SK-N-SH (cell line): Measurements from ENCODE around the gene AEN. TPM values are rescaled to one million over a fixed set of nuclear protein-coding genes. Genes with fewer than 3 reads are reported as not detected.

ENCODE experiments used
- CTCF ChIA-PET: fragments of 300-600, 350-600 bp; formaldehyde crosslinking; extraction: SDS; loops from one replicate; lab custom pipeline; 2021; lab: Yijun Ruan, JAX
- POLR2A ChIA-PET: fragments of 350-600 bp; sonication (Branson Sonifier 250); formaldehyde crosslinking; extraction: SDS; loops from one replicate; lab custom pipeline; 2020; ENCODE audit warnings: antibody characterized with exemption, inconsistent platforms; lab: Yijun Ruan, JAX
- DNase-seq: peaks from one replicate; pipeline ENCODE4 v3.0.0; 2012
- H2AFZ ChIP-seq: fragments of 200-600 bp; sonication (generic); 2 replicates; pipeline ENCODE4 v1.8.1; 2016; ENCODE audit warnings: antibody characterized with exemption, mild to moderate bottlenecking, low read depth
- H3F3A ChIP-seq: fragments of 200-600 bp; sonication (generic); replicated peaks from 2 replicates; pipeline ENCODE3; 2016; ENCODE audit warnings: antibody characterized with exemption, mild to moderate bottlenecking; ENCODE audit not compliant: insufficient read depth
- H3K27ac ChIP-seq, 2 experiments: fragments of 200-500 bp in 1 of 2; fragments of 200-600 bp in 1 of 2; sonication (Bioruptor generic) in 1 of 2; sonication (generic), shearing (Covaris generic) in 1 of 2; 2 replicates each; pipeline versions ENCODE4 v1.5.1 to v1.6.1; 2014 to 2016; ENCODE audit warnings: low read depth in 2 of 2, inconsistent platforms in 1 of 2, low read length in 1 of 2, mild to moderate bottlenecking in 1 of 2, mixed read lengths in 1 of 2
- H3K27me3 ChIP-seq: fragments of 200-600 bp; sonication (generic), shearing (Covaris generic); 2 replicates; pipeline ENCODE4 v1.6.1; 2016; ENCODE audit warnings: mixed run types; ENCODE audit not compliant: insufficient read depth
- H3K36me3 ChIP-seq, 2 experiments: fragments of 200-500 bp in 1 of 2; fragments of 200-600 bp in 1 of 2; sonication (Bioruptor generic) in 1 of 2; sonication (generic) in 1 of 2; replicated peaks in 1 of 2; 2 replicates each; pipeline versions ENCODE3 to v1.5.1; 2014 to 2016; ENCODE audit warnings: low read length in 1 of 2, mild to moderate bottlenecking in 1 of 2; ENCODE audit not compliant: insufficient read depth in 2 of 2, control insufficient read depth in 1 of 2
- H3K4me1 ChIP-seq, 2 experiments: fragments of 200-500 bp in 1 of 2; fragments of 200-600 bp in 1 of 2; sonication (Bioruptor generic) in 1 of 2; sonication (generic), shearing (Covaris generic) in 1 of 2; 2 replicates each; pipeline versions ENCODE4 v1.5.1 to v1.6.1; 2014 to 2016; ENCODE audit warnings: low read depth in 1 of 2, low read length in 1 of 2, mixed run types in 1 of 2; ENCODE audit not compliant: insufficient read depth in 2 of 2, control insufficient read depth in 1 of 2
- H3K4me2 ChIP-seq: fragments of 200-600 bp; sonication (generic), shearing (Covaris generic); 2 replicates; pipeline ENCODE4 v1.6.1; 2017; ENCODE audit warnings: mixed run types
- H3K4me3 ChIP-seq, 2 experiments: fragments of 200-500 bp in 1 of 2; fragments of 200-600 bp in 1 of 2; sonication (Bioruptor generic) in 1 of 2; sonication (generic), shearing (Covaris generic) in 1 of 2; 2 replicates each; pipeline versions ENCODE4 v1.5.1 to v1.8.1; 2014 to 2016; ENCODE audit warnings: low read depth in 2 of 2, inconsistent platforms in 1 of 2, low read length in 1 of 2, mild to moderate bottlenecking in 1 of 2, mixed read lengths in 1 of 2, moderate library complexity in 1 of 2
- H3K79me2 ChIP-seq: fragments of 200-600 bp; sonication (generic); 2 replicates; pipeline ENCODE4 v1.8.1; 2017; ENCODE audit warnings: mild to moderate bottlenecking; ENCODE audit not compliant: insufficient read depth
- H3K9ac ChIP-seq: fragments of 200-600 bp; sonication (generic); 2 replicates; pipeline ENCODE4 v1.6.1; 2017; ENCODE audit warnings: mixed run types
- H3K9me2 ChIP-seq: fragments of 200-600 bp; sonication (generic); 2 replicates; pipeline ENCODE4 v1.6.1; 2017; ENCODE audit warnings: mixed run types
- H3K9me3 ChIP-seq: fragments of 200-600 bp; sonication (generic); 2 replicates; pipeline ENCODE4 v1.6.1; 2017; ENCODE audit warnings: mixed run types, mild to moderate bottlenecking, moderate library complexity
- H4K20me1 ChIP-seq: fragments of 200-600 bp; sonication (generic); 2 replicates; pipeline ENCODE4 v1.6.1; 2017; ENCODE audit warnings: mild to moderate bottlenecking, mixed run types; ENCODE audit not compliant: insufficient read depth
- CHD2 ChIP-seq: fragments of 150-350 bp; IDR thresholded peaks from 2 replicates; pipeline ENCODE4 v1.6.1; 2018; ENCODE audit warnings: low read length; ENCODE audit not compliant: partially characterized antibody
- ELF1 ChIP-seq: IDR thresholded peaks from 2 replicates; pipeline ENCODE4 v1.4.0; 2012
- EZH2phosphoT487 ChIP-seq: fragments of 200-600 bp; sonication (generic); IDR thresholded peaks from 2 replicates; pipeline ENCODE4 v1.6.1; 2017; ENCODE audit warnings: low read depth, mixed run types, mild to moderate bottlenecking, antibody characterized with exemption, moderate library complexity, borderline replicate concordance
- FOSL2 ChIP-seq: IDR thresholded peaks from 2 replicates; pipeline ENCODE4 v1.4.0; 2012; ENCODE audit warnings: low read depth, mild to moderate bottlenecking, moderate library complexity, borderline replicate concordance
- FOXJ3 ChIP-seq: sonication (generic); formaldehyde crosslinking; IDR thresholded peaks from 2 replicates; pipeline ENCODE4 v1.5.1; 2020; ENCODE audit warnings: mild to moderate bottlenecking, missing genetic modification reagents
- GABPA ChIP-seq: IDR thresholded peaks from 2 replicates; pipeline ENCODE4 v1.4.0; 2012; ENCODE audit warnings: low read depth, mild to moderate bottlenecking
- IRF3 ChIP-seq: fragments of 150-350 bp; IDR thresholded peaks from 2 replicates; pipeline ENCODE4 v1.6.1; 2016; ENCODE audit warnings: mild to moderate bottlenecking, low read depth, low read length
- JUND ChIP-seq: IDR thresholded peaks from 2 replicates; pipeline ENCODE4 v1.4.0; 2012
- MAX ChIP-seq: IDR thresholded peaks from 2 replicates; pipeline ENCODE4 v1.4.0; 2012; ENCODE audit warnings: low read depth
- MEF2A ChIP-seq: IDR thresholded peaks from 2 replicates; pipeline ENCODE4 v1.4.0; 2012; ENCODE audit warnings: low read depth, borderline replicate concordance
- MXI1 ChIP-seq: IDR thresholded peaks from 2 replicates; pipeline ENCODE4 v1.6.1; 2012; ENCODE audit warnings: mild to moderate bottlenecking, low read depth, low read length, improper control_type of control experiment
- NFIC ChIP-seq: IDR thresholded peaks from 2 replicates; pipeline ENCODE4 v1.4.0; 2012; ENCODE audit warnings: borderline replicate concordance
- NRF1 ChIP-seq: IDR thresholded peaks from 2 replicates; pipeline ENCODE4 v1.6.1; 2012; ENCODE audit warnings: low read depth, mild to moderate bottlenecking, low read length
- RCOR1 ChIP-seq: fragments of 150-350 bp; IDR thresholded peaks from 2 replicates; pipeline ENCODE4 v1.6.1; 2017; ENCODE audit warnings: antibody characterized with exemption, low read length
- RFX5 ChIP-seq: IDR thresholded peaks from 2 replicates; pipeline ENCODE4 v1.6.1; 2012; ENCODE audit warnings: mild to moderate bottlenecking, improper control_type of control experiment, low read length
- RXRA ChIP-seq: IDR thresholded peaks from 2 replicates; pipeline ENCODE4 v1.4.0; 2012; ENCODE audit warnings: low read depth, mild to moderate bottlenecking, borderline replicate concordance
- TAF1 ChIP-seq: IDR thresholded peaks from 2 replicates; pipeline ENCODE4 v1.6.1; 2012; ENCODE audit warnings: low read depth, mild to moderate bottlenecking, low read length, moderate library complexity, borderline replicate concordance
- TEAD4 ChIP-seq: IDR thresholded peaks from 2 replicates; pipeline ENCODE4 v1.4.0; 2012; ENCODE audit warnings: mild to moderate bottlenecking, borderline replicate concordance; ENCODE audit not compliant: insufficient read depth
- USF2 ChIP-seq: fragments of 150-350 bp; IDR thresholded peaks from 2 replicates; pipeline ENCODE4 v1.6.1; 2017; ENCODE audit warnings: antibody characterized with exemption, low read length, low read depth, borderline replicate concordance
- YY1 ChIP-seq: IDR thresholded peaks from 2 replicates; pipeline ENCODE4 v1.4.0; 2012; ENCODE audit warnings: low read depth, mild to moderate bottlenecking
- WGBS: methylation state at CpG from one replicate; pipeline ENCODE4 v1.1.6; 2017; ENCODE audit warnings: low lambda C conversion rate; 5-methylcytosine and 5-hydroxymethylcytosine counted together
- polyA plus RNA-seq, 3 experiments: library from polyadenylated mRNA; depleted of rRNA; stranded (reverse); fragments of >200 nt; gene quantifications; 2 replicates each; pipeline ENCODE4 v1.2.3, GENCODE V29; 2012
- TF ChIP-seq, protein P1 (sequence below): IDR thresholded peaks from 2 replicates; pipeline ENCODE4 v1.4.0; 2012; ENCODE audit warnings: low read depth, borderline replicate concordance

Gene AEN
- polyA plus RNA-seq, 1 of the 3 experiments (the other 2 are of a cell fraction): 46.4 TPM

GRCh38 chr15:88658070-88658965 is 37.2 kb downstream of the AEN start:
- Histone ChIP-seq H3K79me2 (no peaks in the 10 kb centered on the region), H3K27ac (no peak overlapping the region), H3K9me2 (no peaks in the 10 kb centered on the region), H3F3A (peaks cover 7% of the 10 kb centered on the region), H3K27me3 (no peaks in the 10 kb centered on the region), H3K36me3 (no peaks in the 10 kb centered on the region), H3K4me1 (peaks cover 0 to 9% of the 10 kb centered on the region in 2 experiments; a peak in 1 of 4 replicates), H3K4me2 (no peak overlapping the region), H2AFZ (no peak overlapping the region), H4K20me1 (no peaks in the 10 kb centered on the region), H3K9me3 (no peaks in the 10 kb centered on the region), H3K4me3 (no peak overlapping the region), H3K9ac (no peak overlapping the region)
- POLR2A ChIA-PET: no interaction called here
- TF ChIP-seq MEF2A (no peak), RCOR1 (no peak), TAF1 (no peak), JUND (no peak), NRF1 (no peak)
- TF ChIP-seq, protein P1, sequence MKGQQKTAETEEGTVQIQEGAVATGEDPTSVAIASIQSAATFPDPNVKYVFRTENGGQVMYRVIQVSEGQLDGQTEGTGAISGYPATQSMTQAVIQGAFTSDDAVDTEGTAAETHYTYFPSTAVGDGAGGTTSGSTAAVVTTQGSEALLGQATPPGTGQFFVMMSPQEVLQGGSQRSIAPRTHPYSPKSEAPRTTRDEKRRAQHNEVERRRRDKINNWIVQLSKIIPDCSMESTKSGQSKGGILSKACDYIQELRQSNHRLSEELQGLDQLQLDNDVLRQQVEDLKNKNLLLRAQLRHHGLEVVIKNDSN: no peak
- WGBS: 68% methylated on average over 12 of the region's 13 CpGs
- no peak for DNase-seq
- CTCF ChIA-PET: interaction anchor here (0.5 to 4.9 kb wide), 43 partner anchors 9 to 519 kb away, joined by 3 to 50 read pairs (median 4); partner anchors contain the start of genes MRPL46 and MRPS11

GRCh38 chr15:88658972-88659931 is 38.1 kb downstream of the AEN start:
- H3K27me3 ChIP-seq: no peaks in the 10 kb centered on the region
- H3K4me3 ChIP-seq: no peak overlapping the region
- TF ChIP-seq, protein P1: no peak
- TF ChIP-seq ELF1 (no peak), JUND (no peak), EZH2phosphoT487 (no peak), RXRA (no peak), FOXJ3 (CRISPR knock-in tag) (no peak), TEAD4 (no peak), YY1 (no peak), RFX5 (no peak), MAX (no peak), MXI1 (no peak), CHD2 (no peak), FOSL2 (no peak), IRF3 (no peak), NRF1 (no peak), MEF2A (no peak), GABPA (no peak), NFIC (no peak), USF2 (no peak)
- no peak overlapping the region for H3K9ac ChIP-seq
- no peak overlapping the region for H3K4me2 ChIP-seq
- H3F3A ChIP-seq: peaks cover 7% of the 10 kb centered on the region
- H3K36me3 ChIP-seq: no peaks in the 10 kb centered on the region
- DNase-seq: no peak
- no peaks in the 10 kb centered on the region for H3K9me2 ChIP-seq
- ChIA-PET CTCF (interaction anchor here (0.7 to 4.9 kb wide), 12 partner anchors 10 to 339 kb away, joined by 3 to 25 read pairs (median 10); no protein-coding TSS in a partner anchor), POLR2A (no interaction called here)
- no peak overlapping the region for H3K27ac ChIP-seq
- no peaks in the 10 kb centered on the region for H4K20me1 ChIP-seq
- no peaks in the 10 kb centered on the region for H3K9me3 ChIP-seq
- H2AFZ ChIP-seq: no peak overlapping the region
- WGBS: 70% methylated on average over 18 of the region's 18 CpGs
- peaks cover 0 to 3% of the 10 kb centered on the region in 2 experiments; a peak in 1 of 4 replicates for H3K4me1 ChIP-seq
- H3K79me2 ChIP-seq: no peaks in the 10 kb centered on the region
